Retinal pigment epithelial cell (primary cell): ENCODE data around the gene TDRD10.

ENCODE experiments used
- DNase-seq: peaks from one replicate; pipeline ENCODE4 v3.0.0-alpha.2; 2010; ENCODE audit warnings: low read depth
- H3K4me3 ChIP-seq: 2 replicates; pipeline ENCODE4 v1.5.1; 2011; ENCODE audit warnings: mild to moderate bottlenecking, low read length, control low read depth, moderate library complexity
- TF ChIP-seq, protein P1 (sequence below): conservative IDR thresholded peaks from 2 replicates; pipeline ENCODE4 v1.5.1; 2011; ENCODE audit warnings: low read depth, low read length, control low read depth, inconsistent platforms

The TDRD10 gene

GRCh38 chr1:154489695-154490274 lies 12.2 kb upstream of the TDRD10 start:
- TF ChIP-seq, protein P1, sequence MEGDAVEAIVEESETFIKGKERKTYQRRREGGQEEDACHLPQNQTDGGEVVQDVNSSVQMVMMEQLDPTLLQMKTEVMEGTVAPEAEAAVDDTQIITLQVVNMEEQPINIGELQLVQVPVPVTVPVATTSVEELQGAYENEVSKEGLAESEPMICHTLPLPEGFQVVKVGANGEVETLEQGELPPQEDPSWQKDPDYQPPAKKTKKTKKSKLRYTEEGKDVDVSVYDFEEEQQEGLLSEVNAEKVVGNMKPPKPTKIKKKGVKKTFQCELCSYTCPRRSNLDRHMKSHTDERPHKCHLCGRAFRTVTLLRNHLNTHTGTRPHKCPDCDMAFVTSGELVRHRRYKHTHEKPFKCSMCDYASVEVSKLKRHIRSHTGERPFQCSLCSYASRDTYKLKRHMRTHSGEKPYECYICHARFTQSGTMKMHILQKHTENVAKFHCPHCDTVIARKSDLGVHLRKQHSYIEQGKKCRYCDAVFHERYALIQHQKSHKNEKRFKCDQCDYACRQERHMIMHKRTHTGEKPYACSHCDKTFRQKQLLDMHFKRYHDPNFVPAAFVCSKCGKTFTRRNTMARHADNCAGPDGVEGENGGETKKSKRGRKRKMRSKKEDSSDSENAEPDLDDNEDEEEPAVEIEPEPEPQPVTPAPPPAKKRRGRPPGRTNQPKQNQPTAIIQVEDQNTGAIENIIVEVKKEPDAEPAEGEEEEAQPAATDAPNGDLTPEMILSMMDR = no peak
- no peak overlapping the region for H3K4me3 ChIP-seq
- DNase-seq = no peak

DNA sequence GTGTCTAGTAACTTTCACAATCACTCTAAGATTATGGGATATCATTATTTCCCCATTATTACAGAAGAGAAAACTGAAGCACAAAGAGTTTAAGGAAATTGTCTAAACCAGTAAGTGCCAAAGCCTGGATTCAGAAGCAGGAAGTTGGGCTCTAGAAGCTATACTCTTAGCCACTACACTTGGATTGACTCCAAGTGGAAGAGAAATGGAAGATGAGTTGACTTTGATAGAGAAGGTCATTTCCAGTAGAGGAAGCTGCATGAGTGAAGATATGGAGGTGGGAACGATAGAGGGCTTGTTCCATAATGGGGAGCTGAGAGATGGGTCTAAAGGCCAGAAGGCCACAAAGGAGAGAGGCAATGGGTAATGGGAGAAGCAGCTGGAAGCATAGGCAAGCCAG lies 11.7 kb upstream of the TDRD10 start:
- DNase-seq = no peak
- TF ChIP-seq, protein P1 = no peak
- H3K4me3 ChIP-seq = no peak overlapping the region

DNA sequence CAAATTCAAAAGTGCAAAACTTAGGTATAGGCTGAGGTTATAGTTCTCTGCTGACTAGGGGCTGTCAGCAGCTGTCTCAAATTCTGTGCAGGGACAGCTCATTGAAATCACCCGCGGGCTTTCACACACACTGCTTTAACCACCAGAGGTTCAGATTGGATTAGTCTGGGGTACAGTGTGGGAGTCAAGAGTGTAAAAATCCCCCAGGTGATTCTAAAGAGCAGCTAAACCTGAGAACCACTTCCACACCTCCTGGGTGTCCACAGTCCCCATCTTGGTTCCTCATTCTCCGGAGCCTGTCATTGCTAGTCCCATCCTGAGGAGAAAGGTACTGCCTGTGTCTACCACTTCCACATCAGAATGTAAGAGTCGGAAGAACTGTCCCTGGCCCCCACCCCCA lies 9.9 kb upstream of the TDRD10 start:
- DNase-seq = no peak
- TF ChIP-seq, protein P1 = no peak
- H3K4me3 ChIP-seq = no peak overlapping the region

DNA sequence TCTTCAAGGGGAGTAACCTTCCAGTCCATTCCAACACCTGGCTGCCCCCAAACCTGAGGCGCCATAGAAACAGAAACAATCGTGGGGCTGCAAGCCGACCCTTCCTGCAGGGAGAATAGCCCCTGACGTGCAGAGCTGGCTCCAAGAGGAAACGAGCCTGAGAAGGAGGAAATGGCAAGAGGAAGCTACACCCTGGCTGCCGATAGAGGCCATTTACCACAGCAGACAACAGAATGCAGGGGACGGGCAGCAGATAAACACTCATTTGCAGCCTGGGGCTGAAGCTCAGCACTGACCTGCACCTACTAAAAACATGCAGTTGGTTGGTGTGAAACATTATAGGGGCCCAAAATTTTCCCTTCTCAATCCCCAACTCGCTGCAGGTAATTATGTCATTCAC lies 8.7 kb upstream of the TDRD10 start:
- no peak overlapping the region for H3K4me3 ChIP-seq
- TF ChIP-seq, protein P1 = no peak
- DNase-seq = no peak

DNA sequence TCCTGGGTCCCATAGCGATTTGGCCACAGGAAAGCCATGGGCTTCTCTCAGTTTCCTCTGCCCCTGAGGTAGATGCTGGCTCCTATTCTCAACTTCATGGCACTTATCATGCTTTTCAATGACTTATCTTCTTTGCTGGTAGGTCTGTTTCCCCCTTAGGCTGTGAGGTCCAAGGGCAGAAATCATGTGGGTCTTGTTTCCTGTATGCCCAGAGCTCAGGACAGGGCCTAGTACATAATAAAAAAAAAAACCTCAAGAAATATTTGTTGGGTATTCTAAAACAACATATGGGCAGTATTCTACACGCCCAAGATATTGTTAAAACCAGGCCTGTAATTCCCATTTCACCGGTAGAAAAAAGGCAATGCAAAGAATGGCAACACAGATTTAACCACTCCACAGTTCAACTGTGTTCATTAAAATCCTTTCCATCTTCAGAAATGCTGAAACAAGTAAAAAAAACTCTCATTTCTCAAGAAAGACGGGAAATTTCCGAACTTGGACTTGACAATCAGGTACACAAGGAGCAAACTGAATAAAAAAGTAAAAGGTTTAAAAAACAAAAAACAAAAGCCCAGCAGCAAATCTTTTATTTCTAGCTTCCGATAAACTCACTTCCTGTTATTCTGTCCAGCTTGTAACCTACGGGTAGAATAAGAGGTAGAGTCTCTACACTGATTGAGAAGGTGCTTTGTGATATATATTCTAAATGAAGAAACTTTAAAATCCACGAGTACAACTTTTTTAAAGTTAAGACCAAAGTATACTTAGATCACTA lies 6.3 kb upstream of the TDRD10 start:
- DNase-seq = no peak
- TF ChIP-seq, protein P1 = no peak

GRCh38 chr1:154496383-154496782 lies 5.6 kb upstream of the TDRD10 start:
- no peak for DNase-seq
- TF ChIP-seq, protein P1 = no peak
- H3K4me3 ChIP-seq = no peak overlapping the region

More for the DNA sequence above, 6.3 kb upstream of the TDRD10 start:
- no peak overlapping the region for H3K4me3 ChIP-seq

GRCh38 chr1:154497026-154497806 lies 4.8 kb upstream of the TDRD10 start:
- TF ChIP-seq, protein P1 = no peak
- no peak overlapping the region for H3K4me3 ChIP-seq
- DNase-seq = no peak
